Measurements from ENCODE around the gene SHC3.
A peak's percentile ranks its signal among the peaks of the same experiment; 100 is the strongest.

SHC3 gene

GRCh38 chr9:89014153-89014552, 164.5 kb downstream of the SHC3 start:
- DNase-seq = no peak

- no peak for DNase-seq
Measured at GRCh38 chr9:89013660-89014059, 165.0 kb downstream of the SHC3 start.

- DNase-seq = no peak
Measured at GRCh38 chr9:89012294-89013042, 166.2 kb downstream of the SHC3 start.

- DNase-seq = no peak
Measured at GRCh38 chr9:89011683-89012082, 166.9 kb downstream of the SHC3 start.

GRCh38 chr9:89010526-89011111, 168.0 kb downstream of the SHC3 start:
- DNase-seq = no peak

GRCh38 chr9:89010056-89010455, 168.6 kb downstream of the SHC3 start:
- DNase-seq = no peak

- no peak for DNase-seq
Measured at GRCh38 chr9:89009546-89009840, 169.1 kb downstream of the SHC3 start.

GRCh38 chr9:89008744-89009545, 169.7 kb downstream of the SHC3 start:
- DNase-seq = no peak

- DNase-seq = no peak
Measured at GRCh38 chr9:89008055-89008743, 170.4 kb downstream of the SHC3 start.

GRCh38 chr9:89006996-89007967, 171.3 kb downstream of the SHC3 start:
- DNase-seq = no peak

GRCh38 chr9:89006267-89006666, 172.4 kb downstream of the SHC3 start:
- no peak for DNase-seq

- DNase-seq = no peak
Measured at GRCh38 chr9:89005323-89005722, 173.3 kb downstream of the SHC3 start.

GRCh38 chr9:89002987-89003386, 175.6 kb downstream of the SHC3 start:
- no peak for DNase-seq

- DNase-seq = no peak
Measured at GRCh38 chr9:89001917-89002540, 176.6 kb downstream of the SHC3 start.

- DNase-seq = peak; percentile 71 to 76
Measured at GRCh38 chr9:89000973-89001916, 177.4 kb downstream of the SHC3 start.

- DNase-seq = no peak
Measured at GRCh38 chr9:89000371-89000781, 178.2 kb downstream of the SHC3 start.

GRCh38 chr9:88998911-88999310, 179.7 kb downstream of the SHC3 start:
- DNase-seq = no peak

- no peak for DNase-seq
Measured at GRCh38 chr9:88998503-88998902, 180.1 kb downstream of the SHC3 start.

- no peak for DNase-seq
Measured at GRCh38 chr9:88997646-88998045, 181.0 kb downstream of the SHC3 start.

GRCh38 chr9:88996921-88997235, 181.7 kb downstream of the SHC3 start:
- no peak for DNase-seq
